ENCODE results near the gene SDCCAG8. TPM values are rescaled to one million over a fixed set of nuclear protein-coding genes. Genes with fewer than 3 reads are reported as not detected.

Gene SDCCAG8
- polyA plus RNA-seq, 3 donors: 40.6 to 52.4 (median 48.9) TPM

GRCh38 chr1:243348331-243348730, 92.5 kb downstream of the SDCCAG8 start:
- DNase-seq (ENCODE audit: extremely low read depth in 1 of 11, low read depth in 9 of 11, low spot score in 4 of 11): no peak

GRCh38 chr1:243349128-243349527, 93.3 kb downstream of the SDCCAG8 start:
- no peak for DNase-seq (ENCODE audit: extremely low read depth in 1 of 11, low read depth in 9 of 11, low spot score in 4 of 11)

GRCh38 chr1:243351337-243351736, 95.5 kb downstream of the SDCCAG8 start:
- no peak for DNase-seq (ENCODE audit: extremely low read depth in 1 of 11, low read depth in 9 of 11, low spot score in 4 of 11)

GRCh38 chr1:243354511-243355153, 98.8 kb downstream of the SDCCAG8 start:
- DNase-seq (ENCODE audit: extremely low read depth in 1 of 11, low read depth in 9 of 11, low spot score in 4 of 11): no peak

- DNase-seq (ENCODE audit: extremely low read depth in 1 of 11, low read depth in 9 of 11, low spot score in 4 of 11): no peak
Observed at GRCh38 chr1:243363832-243364231, 108.0 kb downstream of the SDCCAG8 start.

GRCh38 chr1:243364330-243364729, 108.5 kb downstream of the SDCCAG8 start:
- DNase-seq (ENCODE audit: extremely low read depth in 1 of 11, low read depth in 9 of 11, low spot score in 4 of 11): no peak

GRCh38 chr1:243364866-243365265, 109.0 kb downstream of the SDCCAG8 start:
- DNase-seq (ENCODE audit: extremely low read depth in 1 of 11, low read depth in 9 of 11, low spot score in 4 of 11): peak in 1 of 11 donors; percentile 2

- no peak for DNase-seq (ENCODE audit: extremely low read depth in 1 of 11, low read depth in 9 of 11, low spot score in 4 of 11)
Observed at GRCh38 chr1:243367314-243367713, 111.5 kb downstream of the SDCCAG8 start.

- DNase-seq (ENCODE audit: extremely low read depth in 1 of 11, low read depth in 9 of 11, low spot score in 4 of 11): no peak
Observed at GRCh38 chr1:243374412-243374811, 118.6 kb downstream of the SDCCAG8 start.

- no peak for DNase-seq (ENCODE audit: extremely low read depth in 1 of 11, low read depth in 9 of 11, low spot score in 4 of 11)
Observed at GRCh38 chr1:243375596-243375995, 119.8 kb downstream of the SDCCAG8 start.

GRCh38 chr1:243378669-243379068, 122.8 kb downstream of the SDCCAG8 start:
- DNase-seq (ENCODE audit: extremely low read depth in 1 of 11, low read depth in 9 of 11, low spot score in 4 of 11): no peak

GRCh38 chr1:243379208-243379607, 123.4 kb downstream of the SDCCAG8 start:
- no peak for DNase-seq (ENCODE audit: extremely low read depth in 1 of 11, low read depth in 9 of 11, low spot score in 4 of 11)

- no peak for DNase-seq (ENCODE audit: extremely low read depth in 1 of 11, low read depth in 9 of 11, low spot score in 4 of 11)
Observed at GRCh38 chr1:243379706-243380105, 123.9 kb downstream of the SDCCAG8 start.

GRCh38 chr1:243388276-243388675, 132.4 kb downstream of the SDCCAG8 start:
- DNase-seq (ENCODE audit: extremely low read depth in 1 of 11, low read depth in 9 of 11, low spot score in 4 of 11): no peak

GRCh38 chr1:243390162-243390791, 134.4 kb downstream of the SDCCAG8 start:
- DNase-seq (ENCODE audit: extremely low read depth in 1 of 11, low read depth in 9 of 11, low spot score in 4 of 11): no peak

- no peak for DNase-seq (ENCODE audit: extremely low read depth in 1 of 11, low read depth in 9 of 11, low spot score in 4 of 11)
Observed at GRCh38 chr1:243391355-243391754, 135.5 kb downstream of the SDCCAG8 start.

GRCh38 chr1:243393096-243393495, 137.3 kb downstream of the SDCCAG8 start:
- DNase-seq (ENCODE audit: extremely low read depth in 1 of 11, low read depth in 9 of 11, low spot score in 4 of 11): no peak

- no peak for DNase-seq (ENCODE audit: extremely low read depth in 1 of 11, low read depth in 9 of 11, low spot score in 4 of 11)
Observed at GRCh38 chr1:243394066-243394465, 138.2 kb downstream of the SDCCAG8 start.

GRCh38 chr1:243394601-243395464, 139.0 kb downstream of the SDCCAG8 start:
- peak in 1 of 11 donors; percentile 4 for DNase-seq (ENCODE audit: extremely low read depth in 1 of 11, low read depth in 9 of 11, low spot score in 4 of 11)

- DNase-seq (ENCODE audit: extremely low read depth in 1 of 11, low read depth in 9 of 11, low spot score in 4 of 11): no peak
Observed at GRCh38 chr1:243396424-243396823, 140.6 kb downstream of the SDCCAG8 start.

Measured in renal cortex interstitium (tissue), 11 donors.